Inflammatory macrophage treated with lipopolysaccharide for 1 hour (primary cell): ENCODE results near the gene CBFA2T2.
"Not testable (repeated sequence)": the region's sequence is repeated elsewhere in the genome, so short reads cannot be mapped to it uniquely, and the experiment has no call there.

Experiments
- DNase-seq, 2 donors: peaks; one replicate each; pipeline ENCODE4 v3.0.0-alpha.2; 2020 to 2022

The CBFA2T2 gene

GRCh38 chr20:33490023-33490933, at the start of gene CBFA2T2:
Gene CBFA2T2 (plus strand): TSS chr20:33490096. CDS start chr20:33490268, 172 bp downstream.
- DNase-seq, result peak; percentile 4 to 38

GRCh38 chr20:33440562-33440961, 49.3 kb upstream of the CBFA2T2 start:
- not testable (repeated sequence) for DNase-seq

GRCh38 chr20:33441142-33441955, 48.5 kb upstream of the CBFA2T2 start:
- no peak for DNase-seq

GRCh38 chr20:33442136-33443005, 47.5 kb upstream of the CBFA2T2 start:
- DNase-seq, result no peak

GRCh38 chr20:33443006-33443511, 46.8 kb upstream of the CBFA2T2 start:
- DNase-seq, result no peak

GRCh38 chr20:33443512-33444239, 46.2 kb upstream of the CBFA2T2 start, which contains the start of gene SNTA1:
Gene SNTA1 (minus strand): TSS chr20:33443763. CDS start chr20:33443620, 143 bp downstream.
- DNase-seq, result peak; percentile 76

- DNase-seq, result no peak
Observed at GRCh38 chr20:33444797-33445560, 44.9 kb upstream of the CBFA2T2 start.

GRCh38 chr20:33445881-33446625, 43.8 kb upstream of the CBFA2T2 start:
- no peak for DNase-seq

GRCh38 chr20:33450867-33451266, 39.0 kb upstream of the CBFA2T2 start:
- peak in 1 of 2 donors; percentile 5 for DNase-seq

- peak; percentile 50 to 94 for DNase-seq
Observed at GRCh38 chr20:33456916-33457642, 32.8 kb upstream of the CBFA2T2 start.

GRCh38 chr20:33459599-33459998, 30.3 kb upstream of the CBFA2T2 start:
- no peak for DNase-seq

- DNase-seq, result no peak
Observed at GRCh38 chr20:33460711-33461110, 29.2 kb upstream of the CBFA2T2 start.

- no peak for DNase-seq
Observed at GRCh38 chr20:33463332-33464101, 26.4 kb upstream of the CBFA2T2 start.

GRCh38 chr20:33464759-33465158, 25.1 kb upstream of the CBFA2T2 start:
- DNase-seq, result not testable (repeated sequence)

- no peak for DNase-seq
Observed at GRCh38 chr20:33465481-33466302, 24.2 kb upstream of the CBFA2T2 start.

- no peak for DNase-seq
Observed at GRCh38 chr20:33466303-33466646, 23.6 kb upstream of the CBFA2T2 start.

GRCh38 chr20:33470457-33470856, 19.4 kb upstream of the CBFA2T2 start:
- no peak for DNase-seq

- no peak for DNase-seq
Observed at GRCh38 chr20:33470866-33471265, 19.0 kb upstream of the CBFA2T2 start.
